Skeletal muscle cell (primary cell): ENCODE data around the gene TSFM.
A peak's percentile ranks its signal among the peaks of the same experiment; 100 is the strongest.
"Not testable (repeated sequence)": the region's sequence is repeated elsewhere in the genome, so short reads cannot be mapped to it uniquely, and the experiment has no call there.

Experiments
- DNase-seq: peaks from one replicate; pipeline ENCODE4 v3.0.0-alpha.2; 2010; ENCODE audit warnings: low read depth
- H3K4me3 ChIP-seq: 2 replicates; pipeline ENCODE4 v1.5.1; 2011; ENCODE audit warnings: low read depth, mild to moderate bottlenecking, control low read depth, low read length, moderate library complexity

The TSFM gene

DNA sequence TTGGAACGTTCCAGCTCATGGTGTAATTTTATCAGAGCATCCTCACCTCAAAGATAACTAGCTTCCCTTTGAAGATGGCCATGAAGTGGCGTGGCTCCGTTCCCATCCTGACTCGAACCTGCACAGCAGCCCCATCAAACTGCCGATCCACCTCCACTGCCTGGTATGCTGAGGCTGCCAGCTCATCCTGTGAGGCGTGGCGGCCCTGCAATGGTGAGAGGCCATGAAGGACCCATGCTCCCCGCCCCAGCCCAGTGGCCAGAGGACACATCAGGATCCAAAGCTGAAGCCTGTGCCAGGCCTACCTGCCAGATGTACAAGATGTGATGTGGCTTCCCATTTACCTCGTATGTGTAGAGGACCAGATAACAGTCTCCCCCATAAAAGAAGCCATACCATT lies 24.7 kb downstream of the TSFM start:
- no peak overlapping the region for H3K4me3 ChIP-seq
- no peak for DNase-seq

DNA sequence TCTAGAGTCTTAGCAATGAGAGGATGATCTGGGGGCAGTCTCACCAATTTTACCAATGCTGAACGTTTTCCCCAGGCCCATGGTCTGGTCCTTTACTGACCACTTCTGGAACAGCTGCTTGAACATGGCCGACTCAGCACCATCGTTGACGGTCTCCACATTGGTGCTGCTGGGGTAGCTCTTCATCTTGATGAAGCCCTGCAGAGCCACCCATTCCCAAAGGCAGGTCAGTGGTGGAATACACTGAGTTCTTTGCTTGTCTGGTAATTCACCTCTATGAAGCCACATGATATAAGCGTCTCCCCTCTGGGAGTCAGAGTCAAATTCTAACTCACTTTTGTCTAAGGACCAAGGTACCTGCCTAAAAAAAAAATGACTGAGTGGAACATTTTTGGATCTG lies 25.8 kb downstream of the TSFM start:
- no peak for DNase-seq
- H3K4me3 ChIP-seq = no peak overlapping the region

DNA sequence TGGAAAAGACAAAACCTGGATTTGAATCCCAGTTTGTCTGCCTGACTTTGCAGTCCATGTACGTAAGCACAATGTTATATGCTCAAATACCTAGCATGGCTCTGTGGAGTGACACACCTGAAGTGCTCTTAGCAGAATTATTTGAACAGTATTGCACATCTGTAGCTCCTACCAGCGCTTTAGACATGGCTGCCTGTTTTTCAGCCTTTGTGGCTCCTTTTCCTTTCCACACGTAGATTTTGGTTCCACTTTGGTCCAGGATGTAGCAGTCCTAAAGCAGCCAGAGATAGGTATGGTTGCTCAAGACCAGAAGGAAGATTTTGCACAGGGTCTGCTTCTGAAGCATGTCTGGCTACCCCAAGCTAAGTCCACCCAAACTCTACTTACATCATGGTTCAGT lies 26.8 kb downstream of the TSFM start:
- H3K4me3 ChIP-seq = no peak overlapping the region
- DNase-seq = no peak

DNA sequence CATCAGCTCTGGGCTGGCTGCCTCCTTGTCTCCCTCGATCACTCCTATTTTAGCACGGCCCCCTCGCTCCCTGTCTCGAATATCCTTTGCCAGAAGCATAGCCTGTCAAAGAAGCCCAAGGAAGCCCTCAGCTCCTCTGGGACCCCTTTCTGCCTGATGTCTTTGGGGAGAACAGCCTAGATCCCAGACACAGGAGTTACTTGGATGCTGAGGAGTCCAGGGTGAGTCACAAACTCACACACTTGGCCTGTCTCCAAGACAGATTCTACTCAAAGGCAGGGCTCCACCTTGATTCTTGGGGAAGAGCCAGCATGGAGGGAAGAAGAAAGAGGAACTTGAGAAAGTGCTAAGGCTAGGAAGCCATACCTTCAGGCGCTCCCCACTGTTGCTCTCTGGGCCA lies 27.9 kb downstream of the TSFM start:
- DNase-seq = peak; percentile 37
- H3K4me3 ChIP-seq = no peak overlapping the region

DNA sequence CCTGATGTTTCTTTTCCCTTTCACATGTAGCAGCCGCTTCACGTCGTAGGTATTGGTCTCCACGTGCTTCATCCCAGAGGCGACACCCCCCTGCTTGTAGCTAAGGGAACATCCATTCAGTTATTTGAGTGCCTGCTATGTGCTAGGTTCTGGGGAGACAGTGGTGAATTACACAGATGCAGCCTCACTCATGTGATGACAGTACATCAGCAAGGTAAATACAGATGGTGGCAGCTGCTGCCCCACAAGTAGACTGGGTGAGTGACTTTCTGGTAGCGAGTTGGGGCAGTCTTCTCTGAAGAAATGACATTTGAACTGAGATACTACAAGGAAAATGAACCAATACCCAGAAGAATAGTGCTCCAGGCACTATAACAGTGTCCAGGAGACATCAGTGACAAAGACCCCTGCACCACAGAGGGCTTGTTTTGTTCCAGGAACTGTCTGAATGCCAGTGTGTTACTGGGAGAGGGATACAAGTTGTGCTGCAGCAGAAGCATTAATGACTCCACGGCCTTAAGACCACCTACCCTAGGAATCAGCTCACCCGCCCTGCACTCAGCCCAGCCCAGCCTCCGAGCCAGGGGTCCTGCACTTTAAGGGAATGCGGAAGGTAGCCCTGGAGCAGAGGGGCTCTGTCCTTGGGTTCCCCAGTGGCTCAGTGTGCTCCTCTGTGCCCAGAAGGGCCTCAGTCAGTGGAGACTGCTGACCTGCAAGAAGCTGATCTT lies 28.6 kb downstream of the TSFM start:
- H3K4me3 ChIP-seq = no peak overlapping the region
- DNase-seq = no peak

DNA sequence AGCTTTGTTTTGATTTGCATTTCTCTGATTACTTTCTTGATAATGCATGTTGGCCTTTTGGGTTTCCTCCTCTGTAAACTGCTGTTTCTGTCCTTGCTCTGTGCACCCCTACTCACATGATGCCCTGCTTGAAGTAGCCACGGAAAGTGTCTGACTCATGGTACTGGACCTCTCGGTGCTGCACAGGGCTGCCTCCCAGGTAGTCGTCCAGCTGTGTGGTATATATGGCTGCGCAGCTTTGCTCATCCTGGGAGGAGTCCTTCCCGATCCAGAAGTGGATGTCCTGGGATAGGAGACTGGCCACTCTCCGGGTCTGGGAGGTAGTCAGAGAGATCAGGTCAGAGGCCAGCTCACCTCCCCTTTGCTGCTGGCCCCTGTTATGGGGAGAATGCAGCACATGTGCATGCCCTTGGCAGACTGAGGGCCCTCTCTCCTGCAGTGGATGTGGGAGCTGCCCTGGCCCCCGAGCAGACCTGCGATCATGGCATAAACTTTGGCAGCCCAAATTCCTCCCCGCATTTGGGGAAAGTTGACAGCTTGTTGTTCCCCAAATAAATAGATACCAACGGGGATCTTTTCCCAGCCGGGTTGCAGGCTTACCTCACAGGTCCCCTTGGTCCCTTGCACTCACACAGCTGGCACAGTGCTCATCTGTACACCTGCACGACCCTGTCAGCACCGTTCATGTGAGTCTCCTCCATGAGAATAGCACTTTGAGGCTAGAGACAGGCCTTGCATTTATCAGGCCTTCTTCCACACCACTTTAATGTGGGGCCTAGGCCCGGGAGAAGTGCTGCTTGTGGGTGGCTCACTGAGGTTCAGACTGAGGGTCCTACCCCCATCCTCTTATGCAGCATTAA lies 30.8 kb downstream of the TSFM start:
- no peak overlapping the region for H3K4me3 ChIP-seq
- DNase-seq = no peak

DNA sequence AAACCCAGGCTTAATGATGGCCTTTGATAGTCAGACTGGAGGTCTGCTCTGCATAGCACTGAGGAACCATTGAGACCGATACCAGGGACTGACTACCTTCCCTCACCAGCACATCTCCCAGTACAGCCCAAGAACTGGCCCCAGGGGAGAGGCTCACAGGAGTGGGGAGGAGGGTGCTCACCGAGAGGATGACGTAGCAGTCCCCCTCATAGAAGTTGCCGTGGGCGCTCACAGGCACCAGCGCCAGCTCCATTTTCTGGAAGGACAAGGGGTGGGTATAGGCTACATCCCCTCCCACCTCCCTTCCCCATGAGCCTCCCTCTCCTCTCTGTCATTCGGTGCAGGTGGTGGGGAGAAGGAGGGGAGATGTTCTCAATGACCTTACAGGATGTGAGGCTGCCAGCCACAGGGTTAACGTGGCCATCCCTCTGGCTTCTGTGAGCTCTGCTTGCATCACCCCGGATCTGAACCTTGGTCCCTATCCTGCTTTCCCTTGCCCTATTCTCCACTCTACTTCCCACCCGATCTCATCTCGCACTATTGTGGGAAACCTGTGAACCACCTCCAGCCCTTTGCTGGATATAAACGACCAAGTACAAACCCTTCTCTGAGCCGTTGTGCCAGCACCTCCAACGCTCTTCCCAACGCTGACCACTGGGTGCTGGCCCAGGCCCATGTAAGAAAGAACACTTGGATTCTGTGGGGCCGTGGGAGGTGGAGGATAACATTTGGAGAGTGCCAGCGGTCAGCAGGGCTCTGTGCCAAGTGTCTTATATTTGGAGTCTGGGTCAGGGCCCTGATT lies 31.6 kb downstream of the TSFM start:
- DNase-seq = no peak
- H3K4me3 ChIP-seq = no peak overlapping the region

DNA sequence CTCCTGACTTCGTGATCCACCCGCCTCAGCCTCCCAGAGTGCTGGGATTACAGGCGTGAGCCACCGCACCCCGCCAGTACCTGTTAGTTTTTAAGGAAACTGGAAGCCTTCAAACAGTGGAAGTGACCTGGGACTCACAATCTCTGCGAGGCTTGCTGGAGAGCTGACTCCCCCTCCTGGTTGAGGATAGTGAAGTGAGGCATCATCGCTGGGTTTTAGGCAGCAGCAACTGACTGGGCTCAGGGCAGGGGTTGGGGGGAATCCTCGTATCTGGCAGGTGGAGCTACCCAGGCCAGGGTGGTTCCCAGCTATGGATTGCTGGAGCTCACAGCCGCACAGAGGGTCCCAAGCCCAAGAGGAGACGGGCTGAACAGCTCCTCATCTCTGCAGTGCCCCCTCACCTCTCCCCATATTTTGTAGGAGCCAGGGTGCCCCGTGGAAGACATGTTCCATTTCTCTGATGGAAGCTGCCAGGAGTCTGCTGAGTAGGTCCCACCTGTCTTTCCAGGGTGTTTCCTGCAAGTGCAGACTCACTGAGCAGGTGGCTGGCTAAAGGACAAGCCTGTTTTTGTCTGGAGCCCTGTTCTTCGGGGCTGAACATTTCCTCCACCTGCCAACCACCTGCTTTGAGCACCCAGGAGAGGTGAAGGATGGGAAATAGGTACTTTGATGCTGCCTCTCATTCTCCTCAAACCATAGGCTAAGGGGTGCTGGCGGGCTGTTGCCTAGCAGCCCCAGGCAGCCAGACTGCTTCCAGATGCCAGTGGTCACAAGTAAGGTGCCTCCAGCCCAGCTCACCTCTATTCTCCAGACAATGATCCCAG lies 32.8 kb downstream of the TSFM start:
- DNase-seq = no peak

DNA sequence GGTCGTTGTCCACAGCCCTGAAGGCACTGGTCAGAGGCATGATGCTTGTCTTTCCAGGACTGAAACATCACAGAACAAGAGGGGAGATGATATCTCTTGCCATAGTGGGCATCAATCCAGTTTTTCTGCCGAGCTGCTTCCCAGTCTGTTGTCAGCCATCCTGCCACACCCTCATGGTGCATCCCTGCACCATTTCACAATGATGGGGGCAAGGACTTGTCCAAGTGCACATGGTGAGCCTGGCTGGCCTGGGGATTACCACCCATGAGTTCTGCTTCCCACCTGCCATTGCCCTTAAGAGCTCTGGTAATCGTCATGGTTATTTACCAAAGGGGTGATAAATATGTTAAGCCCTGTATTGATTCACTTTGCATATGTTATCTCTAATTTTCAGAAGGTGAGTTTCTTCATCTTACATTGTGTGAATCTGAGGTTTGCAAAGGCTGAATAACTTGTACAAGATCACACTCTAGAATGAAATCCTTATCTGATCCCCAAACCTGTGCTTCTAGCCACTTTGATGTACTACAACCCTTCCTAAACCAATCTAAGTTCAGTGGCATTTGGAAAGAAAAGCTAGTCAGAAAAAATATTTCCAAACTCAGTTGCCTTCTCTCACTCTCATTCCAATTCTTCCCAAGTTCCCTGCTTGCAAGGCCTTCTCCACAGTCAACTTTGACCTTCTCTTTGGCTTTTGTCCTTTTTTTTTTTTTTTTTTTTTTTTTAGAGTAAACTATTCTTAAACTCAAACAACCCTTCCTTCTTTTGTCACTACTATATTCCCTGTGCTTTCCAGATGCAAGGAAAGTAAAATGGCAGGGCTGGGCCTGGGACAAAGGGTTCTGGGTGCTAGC lies 33.6 kb downstream of the TSFM start:
- H3K4me3 ChIP-seq = no peak overlapping the region
- DNase-seq = no peak

More for the DNA sequence above, 32.8 kb downstream of the TSFM start:
- H3K4me3 ChIP-seq = no peak overlapping the region

DNA sequence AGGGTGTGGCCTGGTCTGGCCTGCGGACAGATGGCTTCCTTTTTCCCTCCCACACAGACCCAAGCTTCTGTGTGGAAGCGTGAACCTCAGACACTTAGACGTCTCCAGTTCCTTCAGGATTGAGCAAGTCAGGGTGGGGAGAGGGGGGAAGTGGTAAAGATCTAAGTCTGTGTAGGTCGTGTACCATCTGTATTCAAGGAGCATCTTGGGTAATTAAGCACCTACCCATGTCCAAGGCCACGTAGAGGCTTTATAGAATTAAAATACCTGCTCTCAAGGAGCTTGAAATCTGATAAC lies 34.2 kb downstream of the TSFM start:
- no peak overlapping the region for H3K4me3 ChIP-seq
- no peak for DNase-seq

DNA sequence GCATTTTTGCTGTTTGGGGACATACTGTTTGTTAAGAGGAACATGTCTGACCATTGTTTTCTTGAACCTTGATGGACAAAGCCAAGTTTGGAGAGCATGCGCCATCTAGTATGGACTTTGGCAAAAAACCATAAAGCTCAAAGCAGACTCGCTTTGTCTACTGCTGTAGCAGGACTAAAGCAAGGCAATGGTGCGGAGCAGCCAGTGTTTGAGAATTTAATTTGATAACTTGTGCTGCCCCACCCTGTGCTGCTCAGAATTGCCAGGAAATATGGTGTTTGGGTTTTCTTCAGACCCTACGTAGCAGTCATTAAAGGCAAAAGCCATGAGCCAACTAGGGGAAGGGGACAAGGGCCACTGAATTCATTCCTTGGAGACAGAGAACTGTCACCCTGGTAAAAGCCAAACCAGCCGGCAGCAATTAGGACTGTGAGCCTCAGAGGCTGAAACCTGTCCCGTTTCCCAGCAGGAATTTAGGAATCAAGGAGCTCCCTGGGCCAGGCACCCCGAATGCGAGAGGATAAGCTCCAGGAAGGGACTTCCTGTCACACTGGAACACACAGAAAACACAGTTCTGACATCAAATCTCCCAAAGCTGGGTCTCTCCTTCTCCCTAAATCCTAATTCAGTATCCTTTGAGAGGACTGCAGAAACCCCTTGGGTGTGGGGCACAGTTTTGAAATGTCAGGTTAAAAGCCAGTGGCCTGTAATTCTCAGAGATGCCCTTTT lies 34.8 kb downstream of the TSFM start:
- no peak for DNase-seq
- no peak overlapping the region for H3K4me3 ChIP-seq

DNA sequence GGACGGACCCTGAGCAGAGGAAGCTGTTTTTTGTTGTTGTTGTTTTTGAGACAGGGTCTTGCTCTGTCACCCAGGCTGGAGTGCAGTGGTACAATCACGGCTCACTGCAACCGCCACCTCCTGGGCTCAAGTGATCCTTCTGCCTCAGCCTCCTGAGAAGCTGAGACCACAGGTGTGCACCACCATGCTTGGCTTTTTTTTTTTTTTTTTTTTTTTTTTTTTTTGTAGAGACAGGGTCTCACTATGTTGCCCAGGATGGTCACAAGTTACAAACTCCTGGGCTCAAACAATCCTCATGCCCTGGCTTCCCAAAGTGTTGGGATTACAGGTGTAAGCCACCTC lies 35.4 kb downstream of the TSFM start:
- not testable (repeated sequence) for DNase-seq, H3K4me3 ChIP-seq

DNA sequence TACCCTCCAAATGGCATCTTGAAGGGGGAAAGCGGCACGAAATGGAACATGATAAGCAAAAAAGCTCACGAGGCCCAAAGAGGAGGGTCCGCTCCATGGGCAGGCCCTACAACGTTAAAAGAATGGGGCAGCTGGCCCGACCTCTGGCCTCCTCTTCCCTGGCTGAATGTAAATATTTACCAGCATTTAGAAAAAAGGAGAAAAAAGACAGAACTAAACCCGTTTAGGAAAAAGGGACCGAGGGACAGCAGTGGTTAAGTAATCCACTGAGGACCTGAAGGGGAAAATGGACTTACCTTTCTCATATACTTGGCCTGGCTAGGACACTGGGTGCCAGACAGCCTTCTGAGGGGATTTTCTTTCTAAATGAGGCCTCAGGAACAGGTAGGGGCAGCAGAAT lies 37.5 kb downstream of the TSFM start:
- DNase-seq, H3K4me3 ChIP-seq: not testable (repeated sequence)

DNA sequence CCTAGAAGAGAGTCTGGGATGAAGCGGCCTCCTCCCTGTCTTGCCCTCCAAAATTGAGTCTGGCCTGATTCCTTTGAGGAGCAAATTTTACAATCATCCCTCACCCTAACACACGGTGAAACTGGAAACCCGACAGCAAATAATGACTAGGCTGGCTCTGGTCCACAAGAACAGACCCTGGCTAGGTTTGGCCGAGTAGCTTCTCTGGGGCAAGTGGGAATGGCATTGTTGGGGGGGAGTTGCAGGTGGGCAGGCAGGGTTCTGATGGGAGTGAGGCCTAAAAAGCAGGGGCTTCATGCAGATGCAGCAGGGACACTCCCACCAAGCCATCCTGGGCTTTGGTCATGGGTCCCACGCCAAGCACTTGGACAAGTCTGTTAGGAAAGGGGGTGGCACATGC lies 38.4 kb downstream of the TSFM start:
- H3K4me3 ChIP-seq, DNase-seq: not testable (repeated sequence)

DNA sequence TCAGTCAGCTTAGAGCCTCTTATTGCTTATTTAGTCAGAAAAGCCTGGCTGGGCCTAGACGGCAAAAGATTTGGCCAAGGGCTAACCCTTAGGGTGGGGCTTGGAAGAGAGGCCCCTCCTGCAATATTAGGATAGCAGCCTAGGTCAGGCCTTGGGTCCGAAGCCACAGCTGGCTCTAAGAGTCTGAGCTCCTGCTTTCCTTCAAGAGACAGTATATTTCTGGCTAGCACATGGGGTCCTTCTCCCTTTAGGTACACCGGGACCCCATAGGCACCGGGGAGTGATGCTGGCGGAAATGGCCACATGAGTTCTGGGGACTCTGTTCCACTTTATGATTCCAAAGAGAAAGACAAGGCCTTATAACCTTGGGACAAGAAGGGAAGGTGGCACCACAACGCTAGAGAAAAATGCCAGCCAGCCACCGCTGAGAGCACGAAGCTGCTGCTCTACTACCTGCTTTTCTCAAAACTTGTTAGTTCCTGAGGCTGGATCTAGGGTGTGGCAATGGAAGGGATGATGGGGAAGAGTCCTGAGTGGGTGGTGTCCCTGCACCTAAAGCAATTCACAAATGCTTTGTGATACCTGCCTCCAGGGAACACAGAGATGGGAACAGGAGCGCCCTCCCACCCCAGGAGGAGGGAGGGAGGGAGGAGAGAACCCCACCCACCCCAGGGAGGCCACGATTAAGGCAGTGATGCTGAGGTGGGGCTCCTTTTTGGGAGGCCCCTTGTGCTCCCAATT lies 39.1 kb downstream of the TSFM start:
- no peak overlapping the region for H3K4me3 ChIP-seq
- DNase-seq = no peak

DNA sequence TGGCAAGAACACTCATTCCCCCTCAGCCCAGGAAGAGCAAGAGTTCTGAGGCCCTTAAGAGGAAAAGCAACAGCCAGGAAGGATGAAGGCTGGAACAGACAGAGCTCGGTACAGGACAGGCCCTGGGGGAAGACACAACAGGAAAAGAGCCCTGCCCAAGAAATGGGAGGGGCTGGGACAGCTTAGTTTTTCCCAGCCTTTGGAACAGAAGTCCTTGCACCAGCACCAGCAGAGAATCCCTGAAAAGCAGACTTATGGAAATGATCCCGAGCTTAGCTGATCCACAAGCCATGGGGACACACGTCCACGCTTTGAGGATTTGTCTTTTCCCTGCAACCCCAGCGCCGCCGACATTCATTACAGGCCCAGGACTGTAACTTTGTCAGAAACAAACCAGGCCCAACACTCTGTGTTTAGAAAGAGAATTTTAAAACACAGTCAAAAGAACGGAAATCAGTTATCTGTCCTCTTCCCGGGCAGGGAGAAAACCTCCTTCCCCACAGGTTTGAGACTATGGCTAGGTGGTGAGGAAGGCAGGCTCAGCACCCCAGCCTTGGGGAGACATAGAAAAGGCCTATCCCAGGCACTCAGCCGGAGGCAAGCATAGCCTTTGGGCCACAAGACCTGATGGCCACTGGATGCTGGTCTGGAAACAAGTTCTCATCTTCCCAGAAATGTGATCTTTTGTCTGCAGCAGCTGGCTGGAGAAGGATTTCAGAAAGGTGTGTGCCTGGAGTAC lies 40.0 kb downstream of the TSFM start:
- no peak overlapping the region for H3K4me3 ChIP-seq
- DNase-seq = no peak
